Transverse colon (tissue), 4 donors: Measurements from ENCODE around the gene ADGRB3. TPM values are rescaled to one million over a fixed set of nuclear protein-coding genes. Genes with fewer than 3 reads are reported as not detected.
A peak's percentile ranks its signal among the peaks of the same experiment; 100 is the strongest.

Experiments
- DNase-seq: peaks from one replicate; pipeline ENCODE4 v3.0.0-alpha.2; 2019
- H3K27ac ChIP-seq, 4 donors: fragments of 200-600 bp; sonication (generic); 2 replicates each; pipeline ENCODE4 v1.5.1; 2016 to 2018; ENCODE audit warnings: inconsistent platforms in 4 of 4
- H3K27me3 ChIP-seq: fragments of 200-600 bp; sonication (generic); 2 replicates; pipeline ENCODE4 v1.5.1; 2017; ENCODE audit warnings: inconsistent platforms
- H3K36me3 ChIP-seq, 4 donors: fragments of 200-600 bp; sonication (generic); 2 replicates each; pipeline ENCODE4 v1.5.1; 2017 to 2019; ENCODE audit warnings: inconsistent platforms in 4 of 4
- H3K4me1 ChIP-seq, 4 donors: fragments of 200-600 bp; sonication (generic); 2 replicates each; pipeline ENCODE4 v1.5.1; 2017 to 2020; ENCODE audit warnings: inconsistent platforms in 4 of 4
- H3K4me3 ChIP-seq, 4 donors: fragments of 200-600 bp; sonication (generic); 1 replicate in 1 of 4; 2 replicates in 3 of 4; pipeline versions ENCODE4 v1.5.1 to v1.6.1; 2017 to 2019; ENCODE audit warnings: inconsistent platforms in 4 of 4
- H3K9me3 ChIP-seq, 2 donors: fragments of 200-600 bp; sonication (generic); 2 replicates each; pipeline ENCODE4 v1.5.1; 2017 to 2019; ENCODE audit warnings: inconsistent platforms in 2 of 2
- EP300 ChIP-seq: sonication (generic); formaldehyde crosslinking; IDR thresholded peaks from one replicate; pipeline ENCODE4 v1.6.1; 2017; ENCODE audit warnings: antibody characterized with exemption, low read depth
- POLR2A ChIP-seq: fragments of 450-650 bp; IDR thresholded peaks from one replicate; pipeline ENCODE4 v1.6.1; 2016; ENCODE audit warnings: antibody characterized with exemption, mild to moderate bottlenecking, moderate library complexity
- POLR2AphosphoS5 ChIP-seq, 3 donors: sonication (generic); formaldehyde crosslinking; IDR thresholded peaks; one replicate each; pipeline ENCODE4 v1.6.1; 2016; ENCODE audit warnings: antibody characterized with exemption in 3 of 3
- WGBS, 2 donors: methylation state at CpG; one replicate each; pipeline ENCODE4 v1.1.5; 2018; ENCODE audit warnings: low coverage in 1 of 2; 5-methylcytosine and 5-hydroxymethylcytosine counted together
- in situ Hi-C, 4 donors: fragments of 200-750 bp; cut with MboI; loops; one replicate each; pipeline versions ENCODE4 v1.15.0 to v1.15.1; 2017; ENCODE audit warnings: low sequenced_read_pairs in 3 of 4, low pct_ligation_motif_present in 1 of 4, low pct_unique_long_range_greater_than_20kb in 1 of 4
- intact Hi-C: fragments of 100-400 bp; cut with DNase I; formaldehyde crosslinking; loops from one replicate; pipeline ENCODE4 v1.15.1; 2023; ENCODE audit warnings: low total_unique reads
- total RNA-seq, 4 donors: library from RNA; depleted of rRNA; stranded (reverse); fragments of >200 nt; gene quantifications; one replicate each; pipeline ENCODE4 v1.1.0, GENCODE V29; 2016
- TF ChIP-seq, protein P1 (sequence below), 5 experiments: fragments of 200-600 bp in 3 of 5; fragments of 450-650 bp in 2 of 5; sonication (generic) in 3 of 5; IDR thresholded peaks; 1 replicate in 2 of 5; 2 replicates in 3 of 5; pipeline ENCODE4 v1.5.1; 2016 to 2017; ENCODE audit warnings: antibody characterized with exemption in 5 of 5, inconsistent platforms in 3 of 5, mild to moderate bottlenecking in 2 of 5, moderate library complexity in 1 of 5

ADGRB3 gene
- total RNA-seq, 4 donors from 2014 or later, result 0.37 to 20.5 (median 2.2) TPM

DNA sequence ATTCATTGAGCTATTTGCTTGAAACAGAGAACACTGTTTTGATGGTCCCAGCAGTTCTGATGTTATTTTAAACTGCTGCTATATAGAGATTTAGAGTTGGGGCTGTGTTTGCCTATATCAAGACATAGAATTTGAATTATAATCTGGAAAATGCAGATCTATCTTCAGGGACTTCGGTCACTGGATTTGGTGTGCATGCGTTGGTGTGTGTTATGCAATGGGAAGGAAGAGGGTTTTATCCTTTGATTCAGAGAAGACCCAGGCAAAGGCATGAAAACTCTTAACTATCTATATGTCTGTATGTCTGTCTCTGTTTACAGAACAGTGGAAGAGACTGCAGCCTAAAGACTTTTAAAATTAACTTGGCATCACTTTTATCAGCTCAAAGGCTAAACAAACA lies 2.0 kb downstream of the ADGRB3 start:
- WGBS, 2 donors, result 56 to 64% methylated on average over 2 of the region's 2 CpGs
- H3K4me1 ChIP-seq, result peaks cover 0 to 18% (median 13%) of the 10 kb centered on the region in 4 donors
- no peak overlapping the region for H3K27ac ChIP-seq
- peaks cover 59% of the 10 kb centered on the region for H3K27me3 ChIP-seq
- no peak overlapping the region for H3K4me3 ChIP-seq
- no peaks in the 10 kb centered on the region for H3K9me3 ChIP-seq
- intact Hi-C loops, result no loop called here
- in situ Hi-C loops, result loop anchor here in 2 of 4 donors (25.0 kb wide), 2 partner anchors 325 to 1475 kb away; no protein-coding TSS in a partner anchor
- DNase-seq, result no peak
- H3K36me3 ChIP-seq, result no peaks in the 10 kb centered on the region
- TF ChIP-seq, protein P1, sequence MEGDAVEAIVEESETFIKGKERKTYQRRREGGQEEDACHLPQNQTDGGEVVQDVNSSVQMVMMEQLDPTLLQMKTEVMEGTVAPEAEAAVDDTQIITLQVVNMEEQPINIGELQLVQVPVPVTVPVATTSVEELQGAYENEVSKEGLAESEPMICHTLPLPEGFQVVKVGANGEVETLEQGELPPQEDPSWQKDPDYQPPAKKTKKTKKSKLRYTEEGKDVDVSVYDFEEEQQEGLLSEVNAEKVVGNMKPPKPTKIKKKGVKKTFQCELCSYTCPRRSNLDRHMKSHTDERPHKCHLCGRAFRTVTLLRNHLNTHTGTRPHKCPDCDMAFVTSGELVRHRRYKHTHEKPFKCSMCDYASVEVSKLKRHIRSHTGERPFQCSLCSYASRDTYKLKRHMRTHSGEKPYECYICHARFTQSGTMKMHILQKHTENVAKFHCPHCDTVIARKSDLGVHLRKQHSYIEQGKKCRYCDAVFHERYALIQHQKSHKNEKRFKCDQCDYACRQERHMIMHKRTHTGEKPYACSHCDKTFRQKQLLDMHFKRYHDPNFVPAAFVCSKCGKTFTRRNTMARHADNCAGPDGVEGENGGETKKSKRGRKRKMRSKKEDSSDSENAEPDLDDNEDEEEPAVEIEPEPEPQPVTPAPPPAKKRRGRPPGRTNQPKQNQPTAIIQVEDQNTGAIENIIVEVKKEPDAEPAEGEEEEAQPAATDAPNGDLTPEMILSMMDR (IDR thresholded peaks at IDR 0.05), result no peak

GRCh38 chr6:68637782-68638181 lies 2.7 kb downstream of the ADGRB3 start:
- intact Hi-C loops (no loop called here), in situ Hi-C loops (loop anchor here in 2 of 4 donors (25.0 kb wide), 2 partner anchors 325 to 1475 kb away; no protein-coding TSS in a partner anchor)
- peaks cover 0 to 18% (median 13%) of the 10 kb centered on the region in 4 donors for H3K4me1 ChIP-seq
- H3K36me3 ChIP-seq, result no peaks in the 10 kb centered on the region
- no peak for DNase-seq
- no peak overlapping the region for H3K27ac ChIP-seq
- WGBS, 2 donors, result 0 to 2% methylated on average over 1 of the region's 1 CpG
- TF ChIP-seq, protein P1 (IDR thresholded peaks at IDR 0.05), result no peak
- TF ChIP-seq POLR2A (no peak), POLR2AphosphoS5 (IDR thresholded peaks at IDR 0.05) (no peak), EP300 (no peak)
- H3K27me3 ChIP-seq, result peaks cover 55% of the 10 kb centered on the region
- H3K4me3 ChIP-seq, result no peak overlapping the region
- no peaks in the 10 kb centered on the region for H3K9me3 ChIP-seq

- intact Hi-C loops, result no loop called here
- H3K9me3 ChIP-seq, result no peaks in the 10 kb centered on the region
- H3K27ac ChIP-seq, result no peak overlapping the region
- no peak overlapping the region for H3K4me3 ChIP-seq
- H3K4me1 ChIP-seq, result peaks cover 0 to 18% (median 13%) of the 10 kb centered on the region in 4 donors
- peak; percentile 23 for DNase-seq
- TF ChIP-seq, protein P1 (IDR thresholded peaks at IDR 0.05), result peak; percentile 47 to 81 (median 74)
- TF ChIP-seq POLR2A, result no peak
- no peak for TF ChIP-seq POLR2AphosphoS5 (IDR thresholded peaks at IDR 0.05)
- no peak for TF ChIP-seq EP300
- H3K36me3 ChIP-seq, result no peaks in the 10 kb centered on the region
- in situ Hi-C loops, result loop anchor here in 2 of 4 donors (25.0 kb wide), 2 partner anchors 324 to 1474 kb away; no protein-coding TSS in a partner anchor
- 27 to 29% methylated on average over 10 to 11 of the region's 11 CpGs for WGBS, 2 donors
- peaks cover 50% of the 10 kb centered on the region for H3K27me3 ChIP-seq
These were observed 3.3 kb downstream of the ADGRB3 start for GRCh38 chr6:68638230-68638900.

GRCh38 chr6:68639211-68639610 lies 4.1 kb downstream of the ADGRB3 start:
- WGBS, 2 donors, result 60 to 69% methylated on average over 2 to 7 of the region's 7 CpGs
- no peak overlapping the region for H3K27ac ChIP-seq
- TF ChIP-seq, protein P1 (IDR thresholded peaks at IDR 0.05), result no peak
- intact Hi-C loops, result no loop called here
- no peaks in the 10 kb centered on the region for H3K9me3 ChIP-seq
- peaks cover 0 to 17% (median 13%) of the 10 kb centered on the region in 4 donors for H3K4me1 ChIP-seq
- no peak overlapping the region for H3K4me3 ChIP-seq
- no peak for DNase-seq
- in situ Hi-C loops, result loop anchor here in 2 of 4 donors (25.0 kb wide), 2 partner anchors 323 to 1473 kb away; no protein-coding TSS in a partner anchor
- no peaks in the 10 kb centered on the region for H3K36me3 ChIP-seq
- peaks cover 41% of the 10 kb centered on the region for H3K27me3 ChIP-seq
